ENCODE data around the gene ZNF367. TPM values are rescaled to one million over a fixed set of nuclear protein-coding genes. Genes with fewer than 3 reads are reported as not detected.

The ZNF367 gene
- total RNA-seq, 1 experiment from 2014 or later: 14.0 TPM

- no peaks in the 10 kb centered on the region for H3K9me3 ChIP-seq (ENCODE audit: insufficient read depth, low read depth)
- CTCF ChIA-PET: no interaction called here
- no peak overlapping the region for H3K4me2 ChIP-seq
- intact Hi-C loops (cut with micrococcal nuclease; ENCODE audit: unreplicated experiment): no loop called here
- TF ChIP-seq EZH2 (IDR thresholded peaks at IDR 0.05; ENCODE audit: low read depth) (no peak), CTCF (conservative IDR thresholded peaks at IDR 0.05) (no peak)
- peak overlapping the region; percentile 35 for H3K27ac ChIP-seq
- H3K9me2 ChIP-seq (ENCODE audit: insufficient read depth): no peaks in the 10 kb centered on the region
- no peak overlapping the region for H2AFZ ChIP-seq
- H3K4me3 ChIP-seq: no peak overlapping the region
- no peaks in the 10 kb centered on the region for H3K27me3 ChIP-seq (ENCODE audit: insufficient read depth, low read depth)
- H3K36me3 ChIP-seq (ENCODE audit: low read depth): peaks cover 16% of the 10 kb centered on the region; the same call in 1 of the 2 replicates
- peaks cover 18% of the 10 kb centered on the region for H3K4me1 ChIP-seq (replicated peaks; ENCODE audit: insufficient read depth)
- DNase-seq: no peak
- no TSS peak for BruUV-seq (replicated peaks)
- POLR2A ChIA-PET (ENCODE audit: unreplicated experiment): interaction anchor here (0.6 kb wide), 1 partner anchor 8 kb away, joined by 3 read pairs; no protein-coding TSS in a partner anchor
- H4K20me1 ChIP-seq (ENCODE audit: insufficient read depth): no peaks in the 10 kb centered on the region
- peaks cover 27% of the 10 kb centered on the region for H3F3A ChIP-seq (ENCODE audit: insufficient read depth, low read depth)
- H3K79me2 ChIP-seq (ENCODE audit: low read depth): 0 out of 2 replicates have a peak, but pooled peaks cover 4% of the 10 kb centered on the region
Measured at GRCh38 chr9:96386157-96386556, 32.0 kb downstream of the ZNF367 start.

- Histone ChIP-seq H2AFZ (peak within 1 kb of the TSS; percentile 99), H3K9me3 (ENCODE audit: insufficient read depth, low read depth) (no peaks in the 10 kb centered on the region), H3F3A (ENCODE audit: insufficient read depth, low read depth) (peaks cover 22% of the 10 kb centered on the region), H4K20me1 (ENCODE audit: insufficient read depth) (no peaks in the 10 kb centered on the region), H3K4me2 (peak within 1 kb of the TSS; percentile 98), H3K79me2 (ENCODE audit: low read depth) (0 out of 2 replicates have a peak, but pooled peaks cover 12% of the 10 kb centered on the region), H3K27me3 (ENCODE audit: insufficient read depth, low read depth) (no peaks in the 10 kb centered on the region), H3K4me1 (replicated peaks; ENCODE audit: insufficient read depth) (peaks cover 19% of the 10 kb centered on the region), H3K9me2 (ENCODE audit: insufficient read depth) (no peaks in the 10 kb centered on the region), H3K36me3 (ENCODE audit: low read depth) (peaks cover 14% of the 10 kb centered on the region; the same call in 1 of the 2 replicates), H3K27ac (peak within 1 kb of the TSS; percentile 36), H3K4me3 (peak within 1 kb of the TSS; percentile 58)
- intact Hi-C loops (cut with micrococcal nuclease; ENCODE audit: unreplicated experiment): loop anchor here (1.0 to 5.0 kb wide), 3 partner anchors 11 to 57 kb away; partner anchors contain the start of gene ZNF367
- BruUV-seq (replicated peaks): no TSS peak
- ChIA-PET CTCF (interaction anchor here (0.6 to 1.0 kb wide), 3 partner anchors 8 to 44 kb away, joined by 3 to 4 read pairs (median 4); no protein-coding TSS in a partner anchor), POLR2A (ENCODE audit: unreplicated experiment) (interaction anchor here (0.6 to 0.7 kb wide), 3 partner anchors 11 to 1088 kb away, joined by 3 to 4 read pairs (median 3); no protein-coding TSS in a partner anchor)
- TF ChIP-seq EZH2 (IDR thresholded peaks at IDR 0.05; ENCODE audit: low read depth): no peak
- no peak for TF ChIP-seq CTCF (conservative IDR thresholded peaks at IDR 0.05)
- peak; percentile 54 to 78 for DNase-seq
Measured at GRCh38 chr9:96383165-96383942, 34.8 kb downstream of the ZNF367 start, which contains the start of gene SLC35D2. Gene SLC35D2 (minus strand): TSS chr9:96383711. CDS start chr9:96383634, 77 bp downstream.

GRCh38 chr9:96382839-96383164 lies 35.4 kb downstream of the ZNF367 start:
- DNase-seq: no peak
- H3K27ac ChIP-seq: no peak overlapping the region
- H2AFZ ChIP-seq: peak overlapping the region; percentile 94
- 0 out of 2 replicates have a peak, but pooled peaks cover 12% of the 10 kb centered on the region for H3K79me2 ChIP-seq (ENCODE audit: low read depth)
- peak overlapping the region; percentile 98 for H3K4me2 ChIP-seq
- H3K9me3 ChIP-seq (ENCODE audit: insufficient read depth, low read depth): no peaks in the 10 kb centered on the region
- ChIA-PET POLR2A (ENCODE audit: unreplicated experiment) (interaction anchor here (0.6 kb wide), 1 partner anchor 1088 kb away, joined by 3 read pairs; no protein-coding TSS in a partner anchor), CTCF (interaction anchor here (0.6 to 1.0 kb wide), 2 partner anchors 8 to 38 kb away, joined by 3 to 4 read pairs; no protein-coding TSS in a partner anchor)
- intact Hi-C loops (cut with micrococcal nuclease; ENCODE audit: unreplicated experiment): loop anchor here (1.0 to 5.0 kb wide), 3 partner anchors 11 to 56 kb away; partner anchors contain the start of gene ZNF367
- H3K4me1 ChIP-seq (replicated peaks; ENCODE audit: insufficient read depth): peaks cover 24% of the 10 kb centered on the region
- no peaks in the 10 kb centered on the region for H3K9me2 ChIP-seq (ENCODE audit: insufficient read depth)
- TF ChIP-seq EZH2 (IDR thresholded peaks at IDR 0.05; ENCODE audit: low read depth) (no peak), CTCF (conservative IDR thresholded peaks at IDR 0.05) (no peak)
- H3K27me3 ChIP-seq (ENCODE audit: insufficient read depth, low read depth): no peaks in the 10 kb centered on the region
- H4K20me1 ChIP-seq (ENCODE audit: insufficient read depth): no peaks in the 10 kb centered on the region
- BruUV-seq (replicated peaks): no TSS peak
- peaks cover 23% of the 10 kb centered on the region for H3F3A ChIP-seq (ENCODE audit: insufficient read depth, low read depth)
- H3K36me3 ChIP-seq (ENCODE audit: low read depth): peaks cover 9% of the 10 kb centered on the region; the same call in 1 of the 2 replicates
- peak overlapping the region; percentile 58 for H3K4me3 ChIP-seq
